SK-N-SH (cell line): ENCODE data around the gene AR. TPM values are rescaled to one million over a fixed set of nuclear protein-coding genes. Genes with fewer than 3 reads are reported as not detected.

Experiments used
- CTCF ChIA-PET: fragments of 300-600, 350-600 bp; formaldehyde crosslinking; extraction: SDS; loops from one replicate; lab custom pipeline; 2021; lab: Yijun Ruan, JAX
- POLR2A ChIA-PET: fragments of 350-600 bp; sonication (Branson Sonifier 250); formaldehyde crosslinking; extraction: SDS; loops from one replicate; lab custom pipeline; 2020; ENCODE audit warnings: antibody characterized with exemption, inconsistent platforms; lab: Yijun Ruan, JAX
- DNase-seq: peaks from one replicate; pipeline ENCODE4 v3.0.0; 2012
- H2AFZ ChIP-seq: fragments of 200-600 bp; sonication (generic); 2 replicates; pipeline ENCODE4 v1.8.1; 2016; ENCODE audit warnings: antibody characterized with exemption, mild to moderate bottlenecking, low read depth
- H3F3A ChIP-seq: fragments of 200-600 bp; sonication (generic); replicated peaks from 2 replicates; pipeline ENCODE3; 2016; ENCODE audit warnings: antibody characterized with exemption, mild to moderate bottlenecking; ENCODE audit not compliant: insufficient read depth
- H3K27ac ChIP-seq, 2 experiments: fragments of 200-500 bp in 1 of 2; fragments of 200-600 bp in 1 of 2; sonication (Bioruptor generic) in 1 of 2; sonication (generic), shearing (Covaris generic) in 1 of 2; 2 replicates each; pipeline versions ENCODE4 v1.5.1 to v1.6.1; 2014 to 2016; ENCODE audit warnings: low read depth in 2 of 2, inconsistent platforms in 1 of 2, low read length in 1 of 2, mild to moderate bottlenecking in 1 of 2, mixed read lengths in 1 of 2
- H3K27me3 ChIP-seq: fragments of 200-600 bp; sonication (generic), shearing (Covaris generic); 2 replicates; pipeline ENCODE4 v1.6.1; 2016; ENCODE audit warnings: mixed run types; ENCODE audit not compliant: insufficient read depth
- H3K36me3 ChIP-seq, 2 experiments: fragments of 200-500 bp in 1 of 2; fragments of 200-600 bp in 1 of 2; sonication (Bioruptor generic) in 1 of 2; sonication (generic) in 1 of 2; replicated peaks in 1 of 2; 2 replicates each; pipeline versions ENCODE3 to v1.5.1; 2014 to 2016; ENCODE audit warnings: low read length in 1 of 2, mild to moderate bottlenecking in 1 of 2; ENCODE audit not compliant: insufficient read depth in 2 of 2, control insufficient read depth in 1 of 2
- H3K4me1 ChIP-seq, 2 experiments: fragments of 200-500 bp in 1 of 2; fragments of 200-600 bp in 1 of 2; sonication (Bioruptor generic) in 1 of 2; sonication (generic), shearing (Covaris generic) in 1 of 2; 2 replicates each; pipeline versions ENCODE4 v1.5.1 to v1.6.1; 2014 to 2016; ENCODE audit warnings: low read depth in 1 of 2, low read length in 1 of 2, mixed run types in 1 of 2; ENCODE audit not compliant: insufficient read depth in 2 of 2, control insufficient read depth in 1 of 2
- H3K4me2 ChIP-seq: fragments of 200-600 bp; sonication (generic), shearing (Covaris generic); 2 replicates; pipeline ENCODE4 v1.6.1; 2017; ENCODE audit warnings: mixed run types
- H3K4me3 ChIP-seq, 2 experiments: fragments of 200-500 bp in 1 of 2; fragments of 200-600 bp in 1 of 2; sonication (Bioruptor generic) in 1 of 2; sonication (generic), shearing (Covaris generic) in 1 of 2; 2 replicates each; pipeline versions ENCODE4 v1.5.1 to v1.8.1; 2014 to 2016; ENCODE audit warnings: low read depth in 2 of 2, inconsistent platforms in 1 of 2, low read length in 1 of 2, mild to moderate bottlenecking in 1 of 2, mixed read lengths in 1 of 2, moderate library complexity in 1 of 2
- H3K79me2 ChIP-seq: fragments of 200-600 bp; sonication (generic); 2 replicates; pipeline ENCODE4 v1.8.1; 2017; ENCODE audit warnings: mild to moderate bottlenecking; ENCODE audit not compliant: insufficient read depth
- H3K9ac ChIP-seq: fragments of 200-600 bp; sonication (generic); 2 replicates; pipeline ENCODE4 v1.6.1; 2017; ENCODE audit warnings: mixed run types
- H3K9me2 ChIP-seq: fragments of 200-600 bp; sonication (generic); 2 replicates; pipeline ENCODE4 v1.6.1; 2017; ENCODE audit warnings: mixed run types
- H3K9me3 ChIP-seq: fragments of 200-600 bp; sonication (generic); 2 replicates; pipeline ENCODE4 v1.6.1; 2017; ENCODE audit warnings: mixed run types, mild to moderate bottlenecking, moderate library complexity
- H4K20me1 ChIP-seq: fragments of 200-600 bp; sonication (generic); 2 replicates; pipeline ENCODE4 v1.6.1; 2017; ENCODE audit warnings: mild to moderate bottlenecking, mixed run types; ENCODE audit not compliant: insufficient read depth
- CHD2 ChIP-seq: fragments of 150-350 bp; IDR thresholded peaks from 2 replicates; pipeline ENCODE4 v1.6.1; 2018; ENCODE audit warnings: low read length; ENCODE audit not compliant: partially characterized antibody
- ELF1 ChIP-seq: IDR thresholded peaks from 2 replicates; pipeline ENCODE4 v1.4.0; 2012
- EP300 ChIP-seq, 2 experiments: IDR thresholded peaks; 2 replicates each; pipeline versions ENCODE4 v1.4.0 to v1.6.1; 2012; ENCODE audit warnings: borderline replicate concordance in 1 of 2, low read depth in 1 of 2, low read length in 1 of 2
- EZH2phosphoT487 ChIP-seq: fragments of 200-600 bp; sonication (generic); IDR thresholded peaks from 2 replicates; pipeline ENCODE4 v1.6.1; 2017; ENCODE audit warnings: low read depth, mixed run types, mild to moderate bottlenecking, antibody characterized with exemption, moderate library complexity, borderline replicate concordance
- FOXJ3 ChIP-seq: sonication (generic); formaldehyde crosslinking; IDR thresholded peaks from 2 replicates; pipeline ENCODE4 v1.5.1; 2020; ENCODE audit warnings: mild to moderate bottlenecking, missing genetic modification reagents
- FOXM1 ChIP-seq: IDR thresholded peaks from 2 replicates; pipeline ENCODE4 v1.4.0; 2012; ENCODE audit warnings: low read depth, mild to moderate bottlenecking
- GABPA ChIP-seq: IDR thresholded peaks from 2 replicates; pipeline ENCODE4 v1.4.0; 2012; ENCODE audit warnings: low read depth, mild to moderate bottlenecking
- GATA2 ChIP-seq: sonication (generic); formaldehyde crosslinking; IDR thresholded peaks from 2 replicates; pipeline ENCODE4 v1.5.0; 2020; ENCODE audit warnings: mild to moderate bottlenecking, missing genetic modification reagents
- JUND ChIP-seq: IDR thresholded peaks from 2 replicates; pipeline ENCODE4 v1.4.0; 2012
- MEF2A ChIP-seq: IDR thresholded peaks from 2 replicates; pipeline ENCODE4 v1.4.0; 2012; ENCODE audit warnings: low read depth, borderline replicate concordance
- MXI1 ChIP-seq: IDR thresholded peaks from 2 replicates; pipeline ENCODE4 v1.6.1; 2012; ENCODE audit warnings: mild to moderate bottlenecking, low read depth, low read length, improper control_type of control experiment
- NFIC ChIP-seq: IDR thresholded peaks from 2 replicates; pipeline ENCODE4 v1.4.0; 2012; ENCODE audit warnings: borderline replicate concordance
- NRF1 ChIP-seq: IDR thresholded peaks from 2 replicates; pipeline ENCODE4 v1.6.1; 2012; ENCODE audit warnings: low read depth, mild to moderate bottlenecking, low read length
- RFX5 ChIP-seq: IDR thresholded peaks from 2 replicates; pipeline ENCODE4 v1.6.1; 2012; ENCODE audit warnings: mild to moderate bottlenecking, improper control_type of control experiment, low read length
- RXRA ChIP-seq: IDR thresholded peaks from 2 replicates; pipeline ENCODE4 v1.4.0; 2012; ENCODE audit warnings: low read depth, mild to moderate bottlenecking, borderline replicate concordance
- SIN3A ChIP-seq: IDR thresholded peaks from 2 replicates; pipeline ENCODE4 v1.6.1; 2012; ENCODE audit warnings: low read depth, mild to moderate bottlenecking, low read length, moderate library complexity, borderline replicate concordance
- SMC3 ChIP-seq: IDR thresholded peaks from 2 replicates; pipeline ENCODE4 v1.6.1; 2012; ENCODE audit warnings: low read depth, low read length, improper control_type of control experiment
- TAF1 ChIP-seq: IDR thresholded peaks from 2 replicates; pipeline ENCODE4 v1.6.1; 2012; ENCODE audit warnings: low read depth, mild to moderate bottlenecking, low read length, moderate library complexity, borderline replicate concordance
- TCF12 ChIP-seq: IDR thresholded peaks from 2 replicates; pipeline ENCODE4 v1.4.0; 2012
- WGBS: methylation state at CpG from one replicate; pipeline ENCODE4 v1.1.6; 2017; ENCODE audit warnings: low lambda C conversion rate; 5-methylcytosine and 5-hydroxymethylcytosine counted together
- polyA plus RNA-seq, 3 experiments: library from polyadenylated mRNA; depleted of rRNA; stranded (reverse); fragments of >200 nt; gene quantifications; 2 replicates each; pipeline ENCODE4 v1.2.3, GENCODE V29; 2012
- TF ChIP-seq, protein P1 (sequence below): IDR thresholded peaks from 2 replicates; pipeline ENCODE4; 2012
- TF ChIP-seq, protein P2 (sequence below): IDR thresholded peaks from 2 replicates; pipeline ENCODE4 v1.4.0; 2012; ENCODE audit warnings: low read depth, borderline replicate concordance
- TF ChIP-seq, protein P3 (sequence below): fragments of 150-350 bp; IDR thresholded peaks from 2 replicates; pipeline ENCODE4 v1.6.1; 2016; ENCODE audit warnings: mild to moderate bottlenecking, low read depth, low read length

The AR gene
- polyA plus RNA-seq, 1 of the 3 experiments (the other 2 are of a cell fraction) = not detected

DNA sequence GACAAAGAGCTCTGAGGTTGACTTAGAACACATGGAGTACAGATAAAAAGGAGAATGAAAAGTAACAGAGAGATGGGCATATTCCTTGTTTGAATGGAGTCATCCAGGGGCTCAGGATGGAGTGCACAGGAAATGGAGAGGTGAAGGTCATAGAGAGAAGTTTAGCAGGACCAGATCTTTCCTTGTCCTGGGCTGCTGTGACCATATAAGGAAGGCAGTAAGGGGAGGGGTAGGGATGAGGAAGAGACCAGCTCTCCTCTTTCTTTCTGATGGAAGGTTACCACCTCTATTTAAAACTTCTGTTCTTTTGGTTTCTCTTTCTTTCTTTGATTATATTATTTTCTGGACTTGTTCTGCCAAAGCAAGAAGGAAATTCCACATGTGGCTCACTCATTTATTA is 27.0 kb downstream of the AR start:
- no peaks in the 10 kb centered on the region for H3K9me2 ChIP-seq
- H3K4me2 ChIP-seq = no peak overlapping the region
- H3K4me1 ChIP-seq = no peaks in the 10 kb centered on the region
- no peaks in the 10 kb centered on the region for H3K9me3 ChIP-seq
- H4K20me1 ChIP-seq = no peaks in the 10 kb centered on the region
- CTCF ChIA-PET = no interaction called here
- TF ChIP-seq GATA2 = no peak
- TF ChIP-seq, protein P1, sequence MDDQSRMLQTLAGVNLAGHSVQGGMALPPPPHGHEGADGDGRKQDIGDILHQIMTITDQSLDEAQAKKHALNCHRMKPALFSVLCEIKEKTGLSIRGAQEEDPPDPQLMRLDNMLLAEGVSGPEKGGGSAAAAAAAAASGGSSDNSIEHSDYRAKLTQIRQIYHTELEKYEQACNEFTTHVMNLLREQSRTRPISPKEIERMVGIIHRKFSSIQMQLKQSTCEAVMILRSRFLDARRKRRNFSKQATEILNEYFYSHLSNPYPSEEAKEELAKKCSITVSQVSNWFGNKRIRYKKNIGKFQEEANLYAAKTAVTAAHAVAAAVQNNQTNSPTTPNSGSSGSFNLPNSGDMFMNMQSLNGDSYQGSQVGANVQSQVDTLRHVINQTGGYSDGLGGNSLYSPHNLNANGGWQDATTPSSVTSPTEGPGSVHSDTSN = no peak
- TF ChIP-seq JUND = no peak
- TF ChIP-seq, protein P2, sequence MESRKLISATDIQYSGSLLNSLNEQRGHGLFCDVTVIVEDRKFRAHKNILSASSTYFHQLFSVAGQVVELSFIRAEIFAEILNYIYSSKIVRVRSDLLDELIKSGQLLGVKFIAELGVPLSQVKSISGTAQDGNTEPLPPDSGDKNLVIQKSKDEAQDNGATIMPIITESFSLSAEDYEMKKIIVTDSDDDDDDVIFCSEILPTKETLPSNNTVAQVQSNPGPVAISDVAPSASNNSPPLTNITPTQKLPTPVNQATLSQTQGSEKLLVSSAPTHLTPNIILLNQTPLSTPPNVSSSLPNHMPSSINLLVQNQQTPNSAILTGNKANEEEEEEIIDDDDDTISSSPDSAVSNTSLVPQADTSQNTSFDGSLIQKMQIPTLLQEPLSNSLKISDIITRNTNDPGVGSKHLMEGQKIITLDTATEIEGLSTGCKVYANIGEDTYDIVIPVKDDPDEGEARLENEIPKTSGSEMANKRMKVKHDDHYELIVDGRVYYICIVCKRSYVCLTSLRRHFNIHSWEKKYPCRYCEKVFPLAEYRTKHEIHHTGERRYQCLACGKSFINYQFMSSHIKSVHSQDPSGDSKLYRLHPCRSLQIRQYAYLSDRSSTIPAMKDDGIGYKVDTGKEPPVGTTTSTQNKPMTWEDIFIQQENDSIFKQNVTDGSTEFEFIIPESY = no peak
- TF ChIP-seq RXRA = no peak
- TF ChIP-seq TCF12 = no peak
- no peak for TF ChIP-seq MXI1
- TF ChIP-seq CHD2 = no peak
- no peak for TF ChIP-seq MEF2A
- TF ChIP-seq ELF1 = no peak
- TF ChIP-seq FOXM1 = no peak
- no peak for TF ChIP-seq FOXJ3 (CRISPR knock-in tag)
- TF ChIP-seq GABPA = no peak
- no peak for TF ChIP-seq RFX5
- no peak for TF ChIP-seq NFIC
- no peaks in the 10 kb centered on the region; the same call in 1 of the 2 replicates for H3K27me3 ChIP-seq
- H3K27ac ChIP-seq = no peak overlapping the region
- H3K9ac ChIP-seq = no peak overlapping the region
- H3K36me3 ChIP-seq = no peaks in the 10 kb centered on the region
- POLR2A ChIA-PET = no interaction called here
- H3F3A ChIP-seq = no peaks in the 10 kb centered on the region
- no peak overlapping the region for H3K4me3 ChIP-seq
- H3K79me2 ChIP-seq = no peaks in the 10 kb centered on the region
- no peak overlapping the region for H2AFZ ChIP-seq
- DNase-seq = no peak

DNA sequence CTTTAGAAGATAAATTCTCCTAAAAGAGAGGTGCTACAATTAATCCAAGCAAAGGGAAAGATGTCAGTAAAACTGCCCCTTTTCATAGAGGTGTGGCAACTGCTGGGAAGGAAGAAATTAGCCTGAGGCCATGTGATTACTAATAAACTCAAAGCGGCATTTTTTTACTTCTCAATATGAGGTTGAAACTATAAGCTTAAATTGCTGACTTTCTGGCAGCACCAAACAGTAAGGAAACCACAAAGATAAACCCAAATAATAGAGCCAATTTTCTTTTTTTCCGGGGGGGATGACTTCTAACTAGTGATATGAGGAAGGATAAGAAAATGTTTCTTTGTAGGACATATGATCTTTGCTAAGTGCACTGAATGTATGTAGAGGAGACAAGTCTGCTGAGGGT is 30.9 kb downstream of the AR start:
- POLR2A ChIA-PET = no interaction called here
- Histone ChIP-seq H3K4me1 (no peaks in the 10 kb centered on the region), H3K9me2 (no peaks in the 10 kb centered on the region), H3K36me3 (no peaks in the 10 kb centered on the region)
- no peak for DNase-seq
- TF ChIP-seq CHD2 (no peak), FOXJ3 (CRISPR knock-in tag) (no peak), EP300 (IDR thresholded peaks at IDR 0.05; ENCODE audit: borderline replicate concordance in 1 of 2, low read depth in 1 of 2, low read length in 1 of 2) (no peak), JUND (no peak), RXRA (no peak), TAF1 (no peak), MXI1 (no peak), EZH2phosphoT487 (no peak), SMC3 (no peak), NRF1 (no peak), TCF12 (no peak), SIN3A (no peak), ELF1 (no peak)
- TF ChIP-seq, protein P2 = no peak
- TF ChIP-seq, protein P3, sequence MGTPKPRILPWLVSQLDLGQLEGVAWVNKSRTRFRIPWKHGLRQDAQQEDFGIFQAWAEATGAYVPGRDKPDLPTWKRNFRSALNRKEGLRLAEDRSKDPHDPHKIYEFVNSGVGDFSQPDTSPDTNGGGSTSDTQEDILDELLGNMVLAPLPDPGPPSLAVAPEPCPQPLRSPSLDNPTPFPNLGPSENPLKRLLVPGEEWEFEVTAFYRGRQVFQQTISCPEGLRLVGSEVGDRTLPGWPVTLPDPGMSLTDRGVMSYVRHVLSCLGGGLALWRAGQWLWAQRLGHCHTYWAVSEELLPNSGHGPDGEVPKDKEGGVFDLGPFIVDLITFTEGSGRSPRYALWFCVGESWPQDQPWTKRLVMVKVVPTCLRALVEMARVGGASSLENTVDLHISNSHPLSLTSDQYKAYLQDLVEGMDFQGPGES = no peak
- TF ChIP-seq, protein P1 = no peak
- TF ChIP-seq, all 33 proteins: peak for 0
- Histone ChIP-seq H3K27ac (no peak overlapping the region), H3F3A (no peaks in the 10 kb centered on the region), H3K4me3 (no peak overlapping the region), H3K27me3 (no peaks in the 10 kb centered on the region; the same call in 1 of the 2 replicates), H3K4me2 (no peak overlapping the region), H4K20me1 (no peaks in the 10 kb centered on the region), H3K9ac (no peak overlapping the region), H3K79me2 (no peaks in the 10 kb centered on the region), H3K9me3 (no peaks in the 10 kb centered on the region), H2AFZ (no peak overlapping the region)
- WGBS = 7% methylated on average over 2 of the region's 2 CpGs
- CTCF ChIA-PET = interaction anchor here (0.7 kb wide), 1 partner anchor 15 kb away, joined by 3 read pairs; no protein-coding TSS in a partner anchor
